Thyroid gland (tissue), 4 donors: ENCODE data around the gene TUBB2B.

Experiments used
- POLR2A ChIP-seq, 2 donors: fragments of 450-650 bp; IDR thresholded peaks; one replicate each; pipeline ENCODE4 v1.6.1; 2017; ENCODE audit warnings: antibody characterized with exemption in 2 of 2, mild to moderate bottlenecking in 2 of 2, moderate library complexity in 1 of 2
- TF ChIP-seq, protein P1 (sequence below), 6 experiments: fragments of 200-600 bp in 3 of 6; fragments of 450-650 bp in 3 of 6; sonication (generic) in 3 of 6; IDR thresholded peaks; one replicate each; pipeline ENCODE4 v1.5.1; 2016 to 2019; ENCODE audit warnings: antibody characterized with exemption in 6 of 6, mild to moderate bottlenecking in 2 of 6, inconsistent platforms in 1 of 6, moderate library complexity in 1 of 6

DNA sequence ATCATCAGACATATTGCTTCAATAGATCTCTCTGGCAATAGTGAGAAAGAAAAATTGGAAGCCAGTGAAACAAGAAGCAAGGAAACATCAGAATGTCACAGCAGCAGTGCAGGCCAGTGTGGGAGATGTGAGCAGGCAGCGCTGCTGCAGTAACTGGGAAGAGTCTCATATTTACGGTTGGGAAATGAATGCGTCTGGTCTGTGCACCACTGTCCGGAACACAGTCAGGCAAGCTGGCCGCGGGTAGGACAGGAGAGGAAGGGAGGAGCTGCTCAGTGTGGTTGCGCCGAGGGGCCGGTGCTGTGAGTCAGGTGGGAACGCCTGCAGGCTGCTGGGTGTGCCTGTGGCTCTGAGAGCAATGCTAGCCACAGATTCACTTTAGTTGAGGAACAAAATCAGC lies 24.9 kb upstream of the TUBB2B start:
- no peak for TF ChIP-seq POLR2A (IDR thresholded peaks at IDR 0.05)
- TF ChIP-seq, protein P1, sequence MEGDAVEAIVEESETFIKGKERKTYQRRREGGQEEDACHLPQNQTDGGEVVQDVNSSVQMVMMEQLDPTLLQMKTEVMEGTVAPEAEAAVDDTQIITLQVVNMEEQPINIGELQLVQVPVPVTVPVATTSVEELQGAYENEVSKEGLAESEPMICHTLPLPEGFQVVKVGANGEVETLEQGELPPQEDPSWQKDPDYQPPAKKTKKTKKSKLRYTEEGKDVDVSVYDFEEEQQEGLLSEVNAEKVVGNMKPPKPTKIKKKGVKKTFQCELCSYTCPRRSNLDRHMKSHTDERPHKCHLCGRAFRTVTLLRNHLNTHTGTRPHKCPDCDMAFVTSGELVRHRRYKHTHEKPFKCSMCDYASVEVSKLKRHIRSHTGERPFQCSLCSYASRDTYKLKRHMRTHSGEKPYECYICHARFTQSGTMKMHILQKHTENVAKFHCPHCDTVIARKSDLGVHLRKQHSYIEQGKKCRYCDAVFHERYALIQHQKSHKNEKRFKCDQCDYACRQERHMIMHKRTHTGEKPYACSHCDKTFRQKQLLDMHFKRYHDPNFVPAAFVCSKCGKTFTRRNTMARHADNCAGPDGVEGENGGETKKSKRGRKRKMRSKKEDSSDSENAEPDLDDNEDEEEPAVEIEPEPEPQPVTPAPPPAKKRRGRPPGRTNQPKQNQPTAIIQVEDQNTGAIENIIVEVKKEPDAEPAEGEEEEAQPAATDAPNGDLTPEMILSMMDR (IDR thresholded peaks at IDR 0.05) = no peak
